ENCODE data around the gene UNC93B1.
"Not testable (repeated sequence)": the region's sequence is repeated elsewhere in the genome, so short reads cannot be mapped to it uniquely, and the experiment has no call there.

UNC93B1 gene

GRCh38 chr11:68009391-68010089 lies 5.6 kb upstream of the UNC93B1 start:
- no peak for DNase-seq (ENCODE audit: low read depth, low spot score)

DNA sequence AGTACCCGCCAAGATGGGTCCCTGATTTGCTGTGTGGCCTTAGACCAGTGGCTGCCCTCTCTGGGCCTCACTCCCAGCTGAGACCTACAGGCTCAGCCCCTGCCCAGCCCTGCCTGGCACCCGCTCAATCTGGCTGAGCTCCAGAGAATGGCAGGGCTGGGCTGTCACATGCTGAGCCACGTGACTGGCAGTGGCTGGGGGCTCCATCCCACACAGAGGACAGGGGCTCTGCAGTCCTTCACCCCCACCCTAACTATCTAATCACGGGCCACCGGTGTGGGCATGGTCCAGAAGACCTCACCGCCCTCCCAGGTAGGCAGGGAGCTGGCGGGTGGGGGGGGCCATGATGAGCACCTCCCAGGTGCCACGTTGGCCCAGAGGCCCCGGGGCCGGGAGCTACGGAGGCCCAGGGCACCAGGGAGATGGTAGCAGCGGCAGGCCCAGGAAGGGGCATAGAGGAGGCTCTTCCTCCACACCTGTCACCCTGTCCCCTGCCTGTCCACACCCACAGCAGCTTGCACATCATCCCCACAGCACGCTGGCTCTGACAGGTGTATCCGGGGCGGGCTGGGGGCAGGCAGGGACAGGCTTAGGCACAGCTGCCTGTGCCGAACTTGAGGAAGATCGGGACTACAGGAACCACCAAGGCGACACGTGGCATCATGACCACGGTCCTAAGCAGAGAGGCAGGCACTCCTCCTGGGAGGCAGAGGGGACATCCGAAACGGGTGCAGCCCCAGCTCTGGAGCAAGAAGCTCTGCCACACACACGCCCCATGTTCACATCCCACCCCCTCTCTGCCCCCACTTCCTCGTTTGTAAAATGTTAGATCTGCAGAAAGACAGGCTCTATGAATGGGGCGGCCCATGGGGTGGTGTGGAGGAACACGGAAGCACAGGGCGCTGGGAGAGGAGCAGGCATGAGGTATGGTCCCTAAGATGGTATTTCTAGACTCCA lies 4.8 kb upstream of the UNC93B1 start:
- DNase-seq (ENCODE audit: low read depth, low spot score): no peak

DNA sequence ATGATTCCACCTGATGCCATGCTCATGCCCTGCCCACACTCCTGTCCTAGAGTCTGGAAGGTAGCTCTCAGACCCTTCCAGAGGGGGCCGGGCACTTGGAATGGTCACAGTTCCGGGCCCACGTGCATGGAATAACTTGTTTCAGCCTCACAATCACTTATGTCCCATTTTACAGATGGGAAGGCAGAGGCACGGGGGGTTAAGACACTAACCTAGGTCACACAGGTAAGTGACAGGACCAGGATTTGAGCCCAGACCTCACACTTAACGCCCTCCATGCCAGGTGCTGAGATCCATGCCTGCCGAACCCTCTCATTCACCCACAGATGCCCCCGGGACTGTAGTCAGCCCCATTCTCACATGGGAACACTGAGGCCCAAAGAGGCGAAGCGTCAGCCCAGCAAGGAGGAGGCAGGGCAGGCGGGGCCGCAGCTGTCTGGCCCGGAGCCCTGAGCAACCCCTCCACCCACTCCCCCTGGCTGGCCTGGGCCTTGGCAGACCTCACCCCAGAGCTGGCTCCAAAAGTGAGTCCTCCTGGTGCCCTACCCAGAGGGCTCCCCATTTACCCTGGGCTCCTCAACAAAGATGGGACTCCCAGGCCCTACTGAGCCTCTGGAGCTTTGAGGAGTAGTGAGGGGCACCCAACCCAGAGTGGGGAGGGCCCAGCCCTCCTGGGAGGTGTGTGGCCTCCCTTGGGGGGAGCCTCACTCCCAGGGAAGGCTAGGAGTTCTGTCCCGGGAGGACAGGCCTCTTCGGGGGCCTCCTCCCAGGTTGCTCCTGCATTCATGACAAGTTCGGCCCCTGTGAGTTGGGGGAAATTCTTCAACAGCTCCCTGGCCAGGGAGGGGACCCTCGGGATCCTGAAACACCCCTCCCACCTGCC lies 3.8 kb upstream of the UNC93B1 start:
- DNase-seq (ENCODE audit: low read depth, low spot score): no peak

GRCh38 chr11:68006606-68007166 lies 2.8 kb upstream of the UNC93B1 start:
- DNase-seq (ENCODE audit: low read depth, low spot score): no peak

DNA sequence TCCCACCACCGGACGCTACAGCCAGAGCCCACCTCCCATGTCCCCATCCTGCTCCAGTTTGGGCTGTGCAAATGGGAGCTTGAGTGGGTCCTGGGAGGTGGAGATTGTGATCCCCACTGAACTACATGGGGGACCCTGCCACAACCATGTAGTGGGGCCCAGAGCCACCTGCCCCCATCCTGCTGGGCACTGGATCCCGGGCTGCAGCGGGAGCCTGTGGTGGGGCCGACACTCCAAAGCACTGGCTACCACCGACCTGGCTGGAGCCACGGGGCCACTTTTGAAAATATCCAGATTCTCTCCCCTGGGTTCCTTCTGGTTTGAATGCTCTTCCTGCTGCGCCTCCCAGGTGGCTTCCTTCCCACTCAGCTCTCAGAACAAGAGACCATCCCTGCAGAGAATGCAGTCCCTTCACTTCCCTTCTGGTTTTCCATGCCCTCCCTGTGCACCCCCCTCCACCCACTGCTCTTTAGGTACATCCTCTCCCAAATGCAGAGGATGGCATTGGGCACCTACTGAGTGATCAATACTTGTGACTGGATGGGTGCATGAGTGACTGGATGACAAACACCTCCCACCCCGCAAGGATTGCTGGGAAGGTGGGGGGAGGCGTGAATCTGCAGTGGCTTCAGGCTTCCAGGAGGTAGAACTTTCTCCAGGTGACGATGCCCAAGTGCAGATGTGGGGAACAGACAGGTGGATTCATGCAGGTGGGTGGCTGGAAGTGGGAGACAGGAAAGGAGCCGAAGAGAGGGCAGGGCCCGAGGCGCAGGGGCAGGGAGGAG lies 846 bp upstream of the UNC93B1 start:
- no peak for DNase-seq (ENCODE audit: low read depth, low spot score)

DNA sequence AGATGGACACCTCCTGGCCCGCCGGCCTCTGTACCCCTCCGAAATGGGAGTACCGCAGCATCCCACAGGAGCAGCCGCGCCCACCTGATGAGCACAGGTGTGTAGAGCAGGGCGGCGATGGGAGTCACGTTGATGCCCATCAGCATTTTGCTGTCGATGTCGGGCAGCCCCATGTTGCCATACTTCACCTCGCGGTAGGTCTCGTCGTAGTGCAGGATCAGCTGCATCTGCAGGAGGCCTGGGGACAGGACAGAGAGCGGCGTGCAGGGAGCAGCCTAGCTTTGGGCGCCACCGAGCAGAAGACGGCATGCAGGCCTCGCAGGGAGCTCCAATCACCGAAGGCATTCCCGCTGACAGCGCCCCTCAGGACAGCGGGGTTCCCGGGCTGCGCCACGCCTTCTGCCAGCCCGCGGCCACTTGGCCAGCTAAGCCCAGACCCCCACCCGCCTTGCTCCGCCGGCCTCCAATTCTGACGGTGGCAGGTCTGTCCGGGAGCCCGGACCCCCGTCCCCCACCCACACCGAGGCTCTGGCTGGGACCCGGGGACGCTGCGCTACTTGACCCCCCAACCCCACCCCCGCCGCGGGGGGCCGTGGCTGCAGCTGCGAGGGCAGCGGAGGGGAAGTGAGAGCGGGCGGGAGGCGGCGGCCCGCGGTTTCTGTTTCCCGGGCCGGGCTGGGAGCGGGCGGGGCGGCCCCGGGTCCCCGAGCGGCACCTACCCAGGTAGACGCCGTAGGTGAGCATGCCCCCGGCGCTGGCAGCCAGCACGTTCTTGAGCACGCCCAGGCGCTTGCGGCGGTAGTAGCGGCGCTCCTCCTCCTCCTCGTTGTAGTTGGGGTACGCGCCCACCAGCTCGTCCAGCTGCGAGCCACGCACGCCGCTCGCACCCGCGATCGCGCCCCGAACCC lies 705 bp downstream of the UNC93B1 start:
- DNase-seq (ENCODE audit: low read depth, low spot score): no peak

- no peak for DNase-seq (ENCODE audit: low read depth, low spot score)
These were observed 1.3 kb downstream of the UNC93B1 start for GRCh38 chr11:68002575-68002937.

DNA sequence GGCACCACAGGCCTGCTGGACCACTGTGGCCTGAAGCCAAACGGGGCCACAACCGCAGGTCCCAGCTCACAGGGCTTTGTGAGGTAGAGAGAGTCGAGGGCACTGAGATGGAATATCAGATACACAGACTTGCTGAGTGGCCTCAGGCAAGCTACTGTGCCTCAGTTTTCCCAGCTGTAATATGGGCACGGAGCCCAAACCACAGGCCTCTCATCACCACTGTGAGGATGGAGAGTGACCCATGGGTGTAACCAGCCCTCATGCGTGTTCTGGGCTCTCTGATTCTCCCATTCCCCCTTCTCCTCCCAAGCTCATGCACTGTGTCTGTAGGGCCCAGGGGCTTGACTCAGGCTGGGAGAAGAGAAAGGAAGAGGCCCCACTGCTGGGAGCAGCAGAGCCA lies 4.2 kb downstream of the UNC93B1 start:
- no peak for DNase-seq (ENCODE audit: low read depth, low spot score)

DNA sequence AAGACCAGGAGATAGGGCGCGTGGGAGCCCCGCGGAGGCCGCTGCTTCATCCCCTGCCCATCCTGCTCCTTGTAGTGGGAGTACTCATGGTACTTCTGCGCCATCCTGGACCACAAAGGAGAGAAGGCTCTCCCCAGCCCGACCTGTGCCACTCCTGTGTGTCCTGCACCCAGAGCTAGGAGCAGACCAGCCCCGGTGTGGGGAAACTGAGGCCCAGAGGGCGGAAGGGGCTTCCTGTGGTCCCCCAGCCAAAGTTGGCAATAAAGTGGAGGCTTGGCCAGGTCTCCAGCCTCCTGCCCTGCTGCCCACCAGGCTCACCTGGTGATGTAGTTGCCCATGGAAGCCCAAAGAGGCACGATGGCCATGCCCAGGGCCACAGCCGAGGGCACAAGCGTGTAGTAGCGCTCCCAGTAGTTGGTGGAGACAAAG lies 4.7 kb downstream of the UNC93B1 start:
- no peak for DNase-seq (ENCODE audit: low read depth, low spot score)

GRCh38 chr11:67998150-67999045 lies 5.5 kb downstream of the UNC93B1 start:
- no peak for DNase-seq (ENCODE audit: low read depth, low spot score)

- DNase-seq (ENCODE audit: low read depth, low spot score): no peak
These were observed 6.4 kb downstream of the UNC93B1 start for GRCh38 chr11:67997475-67997921.

- DNase-seq (ENCODE audit: low read depth, low spot score): no peak
These were observed 7.0 kb downstream of the UNC93B1 start for GRCh38 chr11:67996622-67997474.

GRCh38 chr11:67996051-67996450 lies 7.8 kb downstream of the UNC93B1 start:
- DNase-seq (ENCODE audit: low read depth, low spot score): no peak

GRCh38 chr11:67995579-67995978 lies 8.3 kb downstream of the UNC93B1 start:
- DNase-seq (ENCODE audit: low read depth, low spot score): not testable (repeated sequence)

DNA sequence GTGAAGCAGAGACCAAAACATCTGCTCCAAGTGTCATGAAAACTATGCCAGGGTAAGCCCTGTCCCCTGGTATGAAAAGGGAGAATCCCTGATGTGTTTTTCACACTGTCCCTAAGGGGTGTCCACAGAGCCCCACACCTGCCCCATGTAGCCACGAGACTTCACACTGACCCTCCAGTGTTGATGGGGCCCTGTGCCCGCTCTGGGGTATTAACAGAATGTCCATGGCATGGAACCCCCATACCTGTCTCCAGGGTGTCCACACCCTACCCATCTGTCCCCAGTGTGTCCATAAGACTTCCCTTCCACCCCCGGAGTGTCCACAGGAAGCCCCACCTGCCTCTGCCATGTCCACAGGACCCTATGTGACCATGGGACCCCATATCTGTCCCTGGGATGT lies 8.8 kb downstream of the UNC93B1 start:
- DNase-seq (ENCODE audit: low read depth, low spot score): not testable (repeated sequence)

DNA sequence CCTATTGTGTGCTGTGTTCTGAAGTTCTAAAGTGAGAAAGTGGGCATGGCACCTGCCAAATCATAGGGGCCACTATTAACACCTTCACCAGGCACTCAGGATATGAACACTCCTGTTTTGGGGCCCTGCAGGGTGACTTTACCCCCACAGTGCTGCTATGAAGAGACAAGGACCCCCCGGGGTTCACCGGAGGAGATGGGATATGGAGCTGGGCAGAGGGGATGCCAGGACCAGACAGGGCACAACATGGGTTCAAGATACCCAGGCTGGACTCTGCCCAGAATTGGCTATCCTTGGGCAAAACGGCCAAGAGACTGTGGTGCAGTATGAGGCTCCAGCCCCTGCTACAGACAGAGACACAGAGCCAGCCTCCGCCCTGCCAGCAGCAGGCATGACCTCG lies 9.5 kb downstream of the UNC93B1 start:
- DNase-seq (ENCODE audit: low read depth, low spot score): not testable (repeated sequence)

GRCh38 chr11:67993821-67994220 lies 10.1 kb downstream of the UNC93B1 start:
- not testable (repeated sequence) for DNase-seq (ENCODE audit: low read depth, low spot score)

All from brain pericyte (primary cell).